GM23338 (cell line): Measurements from ENCODE around the gene HK1.

Experiments used
- CREB1 ChIP-seq: fragments of 250-450 bp; sonication (Bioruptor Pico); IDR thresholded peaks from 2 replicates; pipeline ENCODE4 v1.5.0; 2020; ENCODE audit warnings: low read depth, mild to moderate bottlenecking, moderate library complexity
- EZH2 ChIP-seq: fragments of 200-600 bp; sonication (generic); IDR thresholded peaks from one replicate; pipeline ENCODE4 v1.8.0; 2017; ENCODE audit warnings: antibody characterized with exemption, mild to moderate bottlenecking, low read depth; ENCODE audit not compliant: unreplicated experiment
- EZH2phosphoT487 ChIP-seq: fragments of 200-600 bp; sonication (generic); IDR thresholded peaks from one replicate; pipeline ENCODE4 v1.8.1; 2018; ENCODE audit warnings: antibody characterized with exemption; ENCODE audit not compliant: unreplicated experiment
- JUNB ChIP-seq: IDR thresholded peaks from one replicate; pipeline ENCODE4 v1.6.1; 2016; ENCODE audit warnings: antibody characterized with exemption; ENCODE audit not compliant: unreplicated experiment
- NANOG ChIP-seq: IDR thresholded peaks from 2 replicates; pipeline ENCODE4 v1.6.1; 2016; ENCODE audit warnings: antibody characterized with exemption, borderline replicate concordance
- POLR2AphosphoS5 ChIP-seq: IDR thresholded peaks from 2 replicates; pipeline ENCODE4 v1.6.1; 2016; ENCODE audit warnings: antibody characterized with exemption, low read depth
- STAT1 ChIP-seq: IDR thresholded peaks from one replicate; pipeline ENCODE4 v1.6.1; 2016; ENCODE audit warnings: antibody characterized with exemption; ENCODE audit not compliant: unreplicated experiment
- ZNF114 ChIP-seq: fragments of 250-450 bp; sonication (Bioruptor Pico); IDR thresholded peaks from 2 replicates; pipeline ENCODE4 v1.5.0; 2020; ENCODE audit warnings: mild to moderate bottlenecking, moderate library complexity
- ZNF331 ChIP-seq: fragments of 250-450 bp; sonication (Bioruptor Pico); IDR thresholded peaks from 2 replicates; pipeline ENCODE4 v1.5.0; 2020; ENCODE audit warnings: low read depth, mild to moderate bottlenecking, moderate library complexity
- TF ChIP-seq, protein P1 (sequence below), 2 experiments: fragments of 200-600 bp in 1 of 2; sonication (generic) in 1 of 2; conservative IDR thresholded peaks; 2 replicates each; pipeline versions ENCODE4 v1.5.1 to v1.6.1; 2016 to 2017; ENCODE audit warnings: antibody characterized with exemption in 2 of 2, low read depth in 2 of 2, mild to moderate bottlenecking in 2 of 2, moderate library complexity in 1 of 2
- TF ChIP-seq, protein P2 (sequence below): IDR thresholded peaks from one replicate; pipeline ENCODE4 v1.6.1; 2018; ENCODE audit warnings: antibody characterized with exemption; ENCODE audit not compliant: unreplicated experiment
- TF ChIP-seq, protein P3 (sequence below): IDR thresholded peaks from 2 replicates; pipeline ENCODE4 v1.6.1; 2016; ENCODE audit warnings: antibody characterized with exemption
- TF ChIP-seq, protein P4 (sequence below): fragments of 250-450 bp; sonication (Bioruptor Pico); IDR thresholded peaks from 2 replicates; pipeline ENCODE4 v1.5.0; 2020; ENCODE audit warnings: mild to moderate bottlenecking, moderate library complexity

DNA sequence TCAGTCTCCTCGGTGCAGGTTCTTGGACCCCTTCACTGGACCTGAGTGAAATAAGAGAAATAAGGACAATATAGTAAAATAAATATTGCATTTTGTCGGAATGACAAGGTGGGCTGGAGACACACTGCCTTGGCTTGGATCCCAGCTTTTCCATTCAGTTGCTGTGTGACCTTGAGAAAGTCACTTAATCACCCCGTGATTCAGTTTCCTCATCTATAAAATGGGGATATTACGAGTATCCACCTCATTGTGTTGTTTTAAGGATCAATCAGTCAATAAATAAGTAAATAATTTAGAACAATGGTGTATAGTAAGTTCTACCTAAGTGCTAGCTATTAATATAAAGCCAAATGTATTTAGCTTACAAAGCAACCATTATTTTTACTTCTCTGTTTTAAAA is 29.1 kb downstream of the HK1 start:
- TF ChIP-seq, protein P1, sequence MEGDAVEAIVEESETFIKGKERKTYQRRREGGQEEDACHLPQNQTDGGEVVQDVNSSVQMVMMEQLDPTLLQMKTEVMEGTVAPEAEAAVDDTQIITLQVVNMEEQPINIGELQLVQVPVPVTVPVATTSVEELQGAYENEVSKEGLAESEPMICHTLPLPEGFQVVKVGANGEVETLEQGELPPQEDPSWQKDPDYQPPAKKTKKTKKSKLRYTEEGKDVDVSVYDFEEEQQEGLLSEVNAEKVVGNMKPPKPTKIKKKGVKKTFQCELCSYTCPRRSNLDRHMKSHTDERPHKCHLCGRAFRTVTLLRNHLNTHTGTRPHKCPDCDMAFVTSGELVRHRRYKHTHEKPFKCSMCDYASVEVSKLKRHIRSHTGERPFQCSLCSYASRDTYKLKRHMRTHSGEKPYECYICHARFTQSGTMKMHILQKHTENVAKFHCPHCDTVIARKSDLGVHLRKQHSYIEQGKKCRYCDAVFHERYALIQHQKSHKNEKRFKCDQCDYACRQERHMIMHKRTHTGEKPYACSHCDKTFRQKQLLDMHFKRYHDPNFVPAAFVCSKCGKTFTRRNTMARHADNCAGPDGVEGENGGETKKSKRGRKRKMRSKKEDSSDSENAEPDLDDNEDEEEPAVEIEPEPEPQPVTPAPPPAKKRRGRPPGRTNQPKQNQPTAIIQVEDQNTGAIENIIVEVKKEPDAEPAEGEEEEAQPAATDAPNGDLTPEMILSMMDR (conservative IDR thresholded peaks at IDR 0.05; ENCODE audit: low read depth in 2 of 2), result no peak
- TF ChIP-seq EZH2phosphoT487 (no peak), POLR2AphosphoS5 (no peak), EZH2 (no peak), CREB1 (CRISPR knock-in tag) (no peak), JUNB (no peak), ZNF114 (no peak), STAT1 (no peak), ZNF331 (CRISPR knock-in tag) (no peak), NANOG (no peak)
- TF ChIP-seq, protein P2, sequence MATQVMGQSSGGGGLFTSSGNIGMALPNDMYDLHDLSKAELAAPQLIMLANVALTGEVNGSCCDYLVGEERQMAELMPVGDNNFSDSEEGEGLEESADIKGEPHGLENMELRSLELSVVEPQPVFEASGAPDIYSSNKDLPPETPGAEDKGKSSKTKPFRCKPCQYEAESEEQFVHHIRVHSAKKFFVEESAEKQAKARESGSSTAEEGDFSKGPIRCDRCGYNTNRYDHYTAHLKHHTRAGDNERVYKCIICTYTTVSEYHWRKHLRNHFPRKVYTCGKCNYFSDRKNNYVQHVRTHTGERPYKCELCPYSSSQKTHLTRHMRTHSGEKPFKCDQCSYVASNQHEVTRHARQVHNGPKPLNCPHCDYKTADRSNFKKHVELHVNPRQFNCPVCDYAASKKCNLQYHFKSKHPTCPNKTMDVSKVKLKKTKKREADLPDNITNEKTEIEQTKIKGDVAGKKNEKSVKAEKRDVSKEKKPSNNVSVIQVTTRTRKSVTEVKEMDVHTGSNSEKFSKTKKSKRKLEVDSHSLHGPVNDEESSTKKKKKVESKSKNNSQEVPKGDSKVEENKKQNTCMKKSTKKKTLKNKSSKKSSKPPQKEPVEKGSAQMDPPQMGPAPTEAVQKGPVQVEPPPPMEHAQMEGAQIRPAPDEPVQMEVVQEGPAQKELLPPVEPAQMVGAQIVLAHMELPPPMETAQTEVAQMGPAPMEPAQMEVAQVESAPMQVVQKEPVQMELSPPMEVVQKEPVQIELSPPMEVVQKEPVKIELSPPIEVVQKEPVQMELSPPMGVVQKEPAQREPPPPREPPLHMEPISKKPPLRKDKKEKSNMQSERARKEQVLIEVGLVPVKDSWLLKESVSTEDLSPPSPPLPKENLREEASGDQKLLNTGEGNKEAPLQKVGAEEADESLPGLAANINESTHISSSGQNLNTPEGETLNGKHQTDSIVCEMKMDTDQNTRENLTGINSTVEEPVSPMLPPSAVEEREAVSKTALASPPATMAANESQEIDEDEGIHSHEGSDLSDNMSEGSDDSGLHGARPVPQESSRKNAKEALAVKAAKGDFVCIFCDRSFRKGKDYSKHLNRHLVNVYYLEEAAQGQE, result no peak
- TF ChIP-seq, protein P3, sequence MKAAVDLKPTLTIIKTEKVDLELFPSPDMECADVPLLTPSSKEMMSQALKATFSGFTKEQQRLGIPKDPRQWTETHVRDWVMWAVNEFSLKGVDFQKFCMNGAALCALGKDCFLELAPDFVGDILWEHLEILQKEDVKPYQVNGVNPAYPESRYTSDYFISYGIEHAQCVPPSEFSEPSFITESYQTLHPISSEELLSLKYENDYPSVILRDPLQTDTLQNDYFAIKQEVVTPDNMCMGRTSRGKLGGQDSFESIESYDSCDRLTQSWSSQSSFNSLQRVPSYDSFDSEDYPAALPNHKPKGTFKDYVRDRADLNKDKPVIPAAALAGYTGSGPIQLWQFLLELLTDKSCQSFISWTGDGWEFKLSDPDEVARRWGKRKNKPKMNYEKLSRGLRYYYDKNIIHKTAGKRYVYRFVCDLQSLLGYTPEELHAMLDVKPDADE, result no peak
- TF ChIP-seq, protein P4, sequence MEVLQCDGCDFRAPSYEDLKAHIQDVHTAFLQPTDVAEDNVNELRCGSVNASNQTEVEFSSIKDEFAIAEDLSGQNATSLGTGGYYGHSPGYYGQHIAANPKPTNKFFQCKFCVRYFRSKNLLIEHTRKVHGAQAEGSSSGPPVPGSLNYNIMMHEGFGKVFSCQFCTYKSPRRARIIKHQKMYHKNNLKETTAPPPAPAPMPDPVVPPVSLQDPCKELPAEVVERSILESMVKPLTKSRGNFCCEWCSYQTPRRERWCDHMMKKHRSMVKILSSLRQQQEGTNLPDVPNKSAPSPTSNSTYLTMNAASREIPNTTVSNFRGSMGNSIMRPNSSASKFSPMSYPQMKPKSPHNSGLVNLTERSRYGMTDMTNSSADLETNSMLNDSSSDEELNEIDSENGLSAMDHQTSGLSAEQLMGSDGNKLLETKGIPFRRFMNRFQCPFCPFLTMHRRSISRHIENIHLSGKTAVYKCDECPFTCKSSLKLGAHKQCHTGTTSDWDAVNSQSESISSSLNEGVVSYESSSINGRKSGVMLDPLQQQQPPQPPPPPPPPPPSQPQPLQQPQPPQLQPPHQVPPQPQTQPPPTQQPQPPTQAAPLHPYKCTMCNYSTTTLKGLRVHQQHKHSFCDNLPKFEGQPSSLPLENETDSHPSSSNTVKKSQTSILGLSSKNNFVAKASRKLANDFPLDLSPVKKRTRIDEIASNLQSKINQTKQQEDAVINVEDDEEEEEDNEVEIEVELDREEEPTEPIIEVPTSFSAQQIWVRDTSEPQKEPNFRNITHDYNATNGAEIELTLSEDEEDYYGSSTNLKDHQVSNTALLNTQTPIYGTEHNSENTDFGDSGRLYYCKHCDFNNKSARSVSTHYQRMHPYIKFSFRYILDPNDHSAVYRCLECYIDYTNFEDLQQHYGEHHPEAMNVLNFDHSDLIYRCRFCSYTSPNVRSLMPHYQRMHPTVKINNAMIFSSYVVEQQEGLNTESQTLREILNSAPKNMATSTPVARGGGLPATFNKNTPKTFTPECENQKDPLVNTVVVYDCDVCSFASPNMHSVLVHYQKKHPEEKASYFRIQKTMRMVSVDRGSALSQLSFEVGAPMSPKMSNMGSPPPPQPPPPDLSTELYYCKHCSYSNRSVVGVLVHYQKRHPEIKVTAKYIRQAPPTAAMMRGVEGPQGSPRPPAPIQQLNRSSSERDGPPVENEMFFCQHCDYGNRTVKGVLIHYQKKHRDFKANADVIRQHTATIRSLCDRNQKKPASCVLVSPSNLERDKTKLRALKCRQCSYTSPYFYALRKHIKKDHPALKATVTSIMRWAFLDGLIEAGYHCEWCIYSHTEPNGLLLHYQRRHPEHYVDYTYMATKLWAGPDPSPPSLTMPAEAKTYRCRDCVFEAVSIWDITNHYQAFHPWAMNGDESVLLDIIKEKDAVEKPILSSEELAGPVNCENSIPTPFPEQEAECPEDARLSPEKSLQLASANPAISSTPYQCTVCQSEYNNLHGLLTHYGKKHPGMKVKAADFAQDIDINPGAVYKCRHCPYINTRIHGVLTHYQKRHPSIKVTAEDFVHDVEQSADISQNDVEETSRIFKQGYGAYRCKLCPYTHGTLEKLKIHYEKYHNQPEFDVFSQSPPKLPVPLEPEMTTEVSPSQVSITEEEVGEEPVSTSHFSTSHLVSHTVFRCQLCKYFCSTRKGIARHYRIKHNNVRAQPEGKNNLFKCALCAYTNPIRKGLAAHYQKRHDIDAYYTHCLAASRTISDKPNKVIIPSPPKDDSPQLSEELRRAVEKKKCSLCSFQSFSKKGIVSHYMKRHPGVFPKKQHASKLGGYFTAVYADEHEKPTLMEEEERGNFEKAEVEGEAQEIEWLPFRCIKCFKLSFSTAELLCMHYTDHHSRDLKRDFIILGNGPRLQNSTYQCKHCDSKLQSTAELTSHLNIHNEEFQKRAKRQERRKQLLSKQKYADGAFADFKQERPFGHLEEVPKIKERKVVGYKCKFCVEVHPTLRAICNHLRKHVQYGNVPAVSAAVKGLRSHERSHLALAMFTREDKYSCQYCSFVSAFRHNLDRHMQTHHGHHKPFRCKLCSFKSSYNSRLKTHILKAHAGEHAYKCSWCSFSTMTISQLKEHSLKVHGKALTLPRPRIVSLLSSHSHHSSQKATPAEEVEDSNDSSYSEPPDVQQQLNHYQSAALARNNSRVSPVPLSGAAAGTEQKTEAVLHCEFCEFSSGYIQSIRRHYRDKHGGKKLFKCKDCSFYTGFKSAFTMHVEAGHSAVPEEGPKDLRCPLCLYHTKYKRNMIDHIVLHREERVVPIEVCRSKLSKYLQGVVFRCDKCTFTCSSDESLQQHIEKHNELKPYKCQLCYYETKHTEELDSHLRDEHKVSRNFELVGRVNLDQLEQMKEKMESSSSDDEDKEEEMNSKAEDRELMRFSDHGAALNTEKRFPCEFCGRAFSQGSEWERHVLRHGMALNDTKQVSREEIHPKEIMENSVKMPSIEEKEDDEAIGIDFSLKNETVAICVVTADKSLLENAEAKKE (CRISPR knock-in tag), result no peak
